Measurements from ENCODE around the gene ECHDC1.

The ECHDC1 gene

GRCh38 chr6:127299522-127300240, 43.7 kb downstream of the ECHDC1 start:
- H3K4me3 ChIP-seq (ENCODE audit: low read length) = no peak overlapping the region
- peaks cover 6% of the 10 kb centered on the region for H3K4me1 ChIP-seq (ENCODE audit: control insufficient read depth, insufficient read depth, low read length)
- no peaks in the 10 kb centered on the region for H3K27me3 ChIP-seq (ENCODE audit: control insufficient read depth, insufficient read depth, low read length)
- H3K36me3 ChIP-seq (ENCODE audit: control insufficient read depth, insufficient read depth, low read length) = no peaks in the 10 kb centered on the region
- H3K9ac ChIP-seq (ENCODE audit: low read length) = no peak overlapping the region
- no peak overlapping the region for H3K27ac ChIP-seq (ENCODE audit: low read depth, low read length)

DNA sequence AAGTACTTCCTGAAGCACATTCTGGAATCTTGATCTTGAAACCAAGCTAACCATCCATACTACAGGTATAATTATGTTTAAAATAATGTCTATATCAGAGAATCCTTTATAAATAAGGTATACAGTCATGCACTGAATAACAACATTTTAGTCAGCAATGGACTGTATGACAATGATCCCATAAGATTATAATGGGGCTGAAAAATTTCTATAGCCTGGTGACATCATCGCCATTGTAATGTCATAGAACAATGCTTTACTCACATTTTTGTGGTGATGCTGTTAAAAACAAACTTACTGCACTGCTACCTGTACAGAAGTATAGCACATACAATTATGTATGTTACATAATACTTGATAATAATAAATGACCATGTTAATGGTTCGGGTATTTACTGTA, 44.9 kb downstream of the ECHDC1 start:
- no peaks in the 10 kb centered on the region for H3K36me3 ChIP-seq (ENCODE audit: control insufficient read depth, insufficient read depth, low read length)
- H3K9ac ChIP-seq (ENCODE audit: low read length) = no peak overlapping the region
- H3K27me3 ChIP-seq (ENCODE audit: control insufficient read depth, insufficient read depth, low read length) = no peaks in the 10 kb centered on the region
- H3K4me3 ChIP-seq (ENCODE audit: low read length) = no peak overlapping the region
- peaks cover 6% of the 10 kb centered on the region for H3K4me1 ChIP-seq (ENCODE audit: control insufficient read depth, insufficient read depth, low read length)
- no peak overlapping the region for H3K27ac ChIP-seq (ENCODE audit: low read depth, low read length)

GRCh38 chr6:127297502-127298070, 45.8 kb downstream of the ECHDC1 start:
- Histone ChIP-seq H3K27ac (ENCODE audit: low read depth, low read length) (no peak overlapping the region), H3K9ac (ENCODE audit: low read length) (no peak overlapping the region), H3K4me1 (ENCODE audit: control insufficient read depth, insufficient read depth, low read length) (peaks cover 6% of the 10 kb centered on the region), H3K4me3 (ENCODE audit: low read length) (no peak overlapping the region), H3K27me3 (ENCODE audit: control insufficient read depth, insufficient read depth, low read length) (no peaks in the 10 kb centered on the region), H3K36me3 (ENCODE audit: control insufficient read depth, insufficient read depth, low read length) (no peaks in the 10 kb centered on the region)

DNA sequence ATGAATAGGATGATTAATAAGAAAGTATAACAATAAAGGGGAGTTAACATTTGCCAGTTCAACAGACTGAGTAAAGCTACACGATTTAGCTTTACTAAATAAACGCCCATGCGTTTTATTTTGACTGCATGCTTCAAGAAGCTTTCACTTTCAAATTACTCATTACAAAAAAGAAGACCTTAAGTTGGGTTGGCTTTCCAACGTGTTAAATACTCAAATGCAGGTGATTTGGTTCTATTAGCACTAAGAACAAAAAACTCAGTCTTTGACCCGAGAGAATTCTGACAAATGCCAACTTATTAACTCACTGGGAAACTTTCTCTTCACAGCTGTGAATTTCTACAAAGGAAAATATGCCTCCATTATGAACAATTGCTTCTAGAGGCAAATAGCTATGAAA, 51.9 kb downstream of the ECHDC1 start:
- H3K27me3 ChIP-seq (ENCODE audit: control insufficient read depth, insufficient read depth, low read length) = no peaks in the 10 kb centered on the region
- H3K36me3 ChIP-seq (ENCODE audit: control insufficient read depth, insufficient read depth, low read length) = peaks cover 11% of the 10 kb centered on the region
- H3K9ac ChIP-seq (ENCODE audit: low read length) = no peak overlapping the region
- H3K4me3 ChIP-seq (ENCODE audit: low read length) = no peak overlapping the region
- H3K27ac ChIP-seq (ENCODE audit: low read depth, low read length) = no peak overlapping the region
- H3K4me1 ChIP-seq (ENCODE audit: control insufficient read depth, insufficient read depth, low read length) = peaks cover 5% of the 10 kb centered on the region

DNA sequence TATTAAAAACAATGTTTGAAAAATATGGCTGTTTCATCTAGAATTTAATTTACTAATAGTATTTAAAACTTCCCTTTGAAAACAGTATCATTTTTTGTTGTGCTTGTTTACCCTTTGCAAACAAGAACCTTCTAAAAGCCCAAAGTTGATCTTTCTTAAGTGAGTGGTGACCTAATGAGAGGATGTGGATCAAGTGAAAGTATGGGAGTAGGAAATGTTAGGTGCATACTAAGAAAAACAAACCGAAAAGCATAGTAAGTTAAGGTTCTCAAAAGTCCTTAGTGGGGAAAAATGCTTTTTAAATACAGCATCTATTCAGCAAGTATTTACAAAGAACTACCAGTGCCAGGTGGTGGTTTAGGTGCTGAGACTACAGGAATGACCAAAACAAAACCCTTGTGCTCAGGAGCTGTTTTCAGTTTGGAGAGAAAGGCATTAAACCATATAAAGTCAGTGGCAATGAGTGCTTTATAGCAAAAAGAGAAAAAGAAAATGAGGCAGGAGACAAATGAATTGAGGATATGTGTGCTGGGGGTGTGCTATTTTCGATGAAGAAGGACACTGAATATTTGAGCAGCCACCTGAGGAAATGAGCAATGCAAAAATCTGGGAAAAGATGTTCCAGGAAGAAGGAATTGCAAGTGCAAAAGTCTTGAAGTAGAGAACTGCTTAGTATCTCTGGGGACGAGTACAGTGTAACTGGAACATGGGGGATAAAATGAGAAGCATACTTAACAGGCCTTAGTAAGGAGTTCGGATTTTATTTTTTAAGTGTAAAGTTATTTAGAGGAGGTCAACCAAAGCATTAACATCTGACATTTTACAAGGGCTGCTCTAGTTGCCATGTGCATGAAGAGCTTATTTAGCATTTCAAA, 52.8 kb downstream of the ECHDC1 start:
- H3K4me3 ChIP-seq (ENCODE audit: low read length) = no peak overlapping the region
- H3K27ac ChIP-seq (ENCODE audit: low read depth, low read length) = no peak overlapping the region
- H3K4me1 ChIP-seq (ENCODE audit: control insufficient read depth, insufficient read depth, low read length) = peaks cover 5% of the 10 kb centered on the region
- H3K27me3 ChIP-seq (ENCODE audit: control insufficient read depth, insufficient read depth, low read length) = no peaks in the 10 kb centered on the region
- H3K9ac ChIP-seq (ENCODE audit: low read length) = no peak overlapping the region
- peaks cover 11% of the 10 kb centered on the region for H3K36me3 ChIP-seq (ENCODE audit: control insufficient read depth, insufficient read depth, low read length)

DNA sequence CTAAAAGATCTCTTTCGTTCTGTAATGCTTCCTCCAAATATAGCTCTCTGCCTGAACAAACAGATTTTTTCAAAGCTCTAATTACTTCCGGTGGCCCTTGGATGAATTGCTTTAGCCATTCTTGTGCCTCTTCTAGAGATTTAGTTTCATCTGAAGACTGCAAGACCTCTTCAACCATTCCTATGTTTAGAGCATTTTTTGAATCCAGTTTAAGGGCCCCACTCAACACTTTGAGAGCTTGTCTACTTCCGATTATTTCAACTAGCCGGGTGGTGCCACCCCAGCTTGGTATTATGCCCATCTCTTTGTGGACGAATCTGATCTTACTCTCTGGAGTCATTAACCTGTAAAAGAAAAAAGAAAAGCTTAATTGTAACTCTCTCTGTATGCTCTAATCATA, 53.5 kb downstream of the ECHDC1 start:
- Histone ChIP-seq H3K4me1 (ENCODE audit: control insufficient read depth, insufficient read depth, low read length) (peaks cover 5% of the 10 kb centered on the region), H3K27ac (ENCODE audit: low read depth, low read length) (no peak overlapping the region), H3K27me3 (ENCODE audit: control insufficient read depth, insufficient read depth, low read length) (no peaks in the 10 kb centered on the region), H3K36me3 (ENCODE audit: control insufficient read depth, insufficient read depth, low read length) (peaks cover 11% of the 10 kb centered on the region), H3K9ac (ENCODE audit: low read length) (no peak overlapping the region), H3K4me3 (ENCODE audit: low read length) (no peak overlapping the region)

DNA sequence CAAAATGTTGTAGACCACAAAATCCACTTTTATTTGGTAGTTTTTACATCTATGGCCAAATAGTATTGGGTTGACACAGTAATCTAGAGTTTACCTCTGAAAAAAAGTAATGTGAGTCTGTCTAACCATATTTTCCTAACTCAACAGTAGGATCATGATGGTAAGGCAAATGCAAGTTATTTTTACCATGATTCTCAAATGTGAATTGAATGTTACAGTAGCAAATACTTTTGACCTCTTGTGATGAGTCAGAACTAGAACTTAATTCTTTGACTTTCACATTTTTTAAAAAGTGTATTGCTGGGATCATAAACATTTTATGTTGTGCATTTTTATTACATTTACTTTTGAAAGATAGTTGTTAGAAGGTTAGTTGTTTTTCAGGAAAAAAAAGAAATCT, 54.7 kb downstream of the ECHDC1 start:
- Histone ChIP-seq H3K4me1 (ENCODE audit: control insufficient read depth, insufficient read depth, low read length) (peaks cover 5% of the 10 kb centered on the region), H3K27me3 (ENCODE audit: control insufficient read depth, insufficient read depth, low read length) (no peaks in the 10 kb centered on the region), H3K9ac (ENCODE audit: low read length) (no peak overlapping the region), H3K36me3 (ENCODE audit: control insufficient read depth, insufficient read depth, low read length) (peaks cover 11% of the 10 kb centered on the region), H3K27ac (ENCODE audit: low read depth, low read length) (no peak overlapping the region), H3K4me3 (ENCODE audit: low read length) (no peak overlapping the region)

- H3K27ac ChIP-seq (ENCODE audit: low read depth, low read length) = no peak overlapping the region
- H3K4me1 ChIP-seq (ENCODE audit: control insufficient read depth, insufficient read depth, low read length) = no peaks in the 10 kb centered on the region
- no peak overlapping the region for H3K4me3 ChIP-seq (ENCODE audit: low read length)
- no peak overlapping the region for H3K9ac ChIP-seq (ENCODE audit: low read length)
- peaks cover 14% of the 10 kb centered on the region for H3K36me3 ChIP-seq (ENCODE audit: control insufficient read depth, insufficient read depth, low read length)
- no peaks in the 10 kb centered on the region for H3K27me3 ChIP-seq (ENCODE audit: control insufficient read depth, insufficient read depth, low read length)
Measured at GRCh38 chr6:127282184-127282583, 61.2 kb downstream of the ECHDC1 start.

DNA sequence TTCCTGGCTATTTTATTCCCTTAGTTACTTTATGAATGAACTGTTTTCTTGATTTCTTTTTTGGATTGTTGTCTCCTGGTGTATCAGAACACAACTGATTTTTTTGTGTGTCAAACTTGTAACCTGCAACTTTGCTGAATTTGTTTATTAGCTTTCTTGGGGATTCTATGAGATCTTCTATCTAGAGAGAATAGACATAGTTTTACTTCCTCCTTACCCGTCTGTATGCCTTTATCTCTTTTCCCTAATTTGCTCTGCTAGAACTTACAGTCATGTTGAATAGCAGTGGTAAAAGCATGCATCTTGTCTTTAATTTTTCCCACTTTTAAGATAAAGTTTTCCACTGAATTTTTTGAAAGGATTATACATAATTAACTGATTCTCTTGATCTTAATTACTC, 63.6 kb downstream of the ECHDC1 start:
- H3K36me3 ChIP-seq (ENCODE audit: control insufficient read depth, insufficient read depth, low read length) = peaks cover 8% of the 10 kb centered on the region
- H3K9ac ChIP-seq (ENCODE audit: low read length) = no peak overlapping the region
- H3K27ac ChIP-seq (ENCODE audit: low read depth, low read length) = no peak overlapping the region
- H3K27me3 ChIP-seq (ENCODE audit: control insufficient read depth, insufficient read depth, low read length) = no peaks in the 10 kb centered on the region
- no peaks in the 10 kb centered on the region for H3K4me1 ChIP-seq (ENCODE audit: control insufficient read depth, insufficient read depth, low read length)
- no peak overlapping the region for H3K4me3 ChIP-seq (ENCODE audit: low read length)

GRCh38 chr6:127277878-127278843, 65.2 kb downstream of the ECHDC1 start:
- no peaks in the 10 kb centered on the region for H3K4me1 ChIP-seq (ENCODE audit: control insufficient read depth, insufficient read depth, low read length)
- no peak overlapping the region for H3K9ac ChIP-seq (ENCODE audit: low read length)
- no peak overlapping the region for H3K4me3 ChIP-seq (ENCODE audit: low read length)
- no peaks in the 10 kb centered on the region for H3K27me3 ChIP-seq (ENCODE audit: control insufficient read depth, insufficient read depth, low read length)
- peaks cover 8% of the 10 kb centered on the region for H3K36me3 ChIP-seq (ENCODE audit: control insufficient read depth, insufficient read depth, low read length)
- H3K27ac ChIP-seq (ENCODE audit: low read depth, low read length) = no peak overlapping the region

GRCh38 chr6:127276331-127276730, 67.1 kb downstream of the ECHDC1 start:
- no peak overlapping the region for H3K9ac ChIP-seq (ENCODE audit: low read length)
- no peak overlapping the region for H3K4me3 ChIP-seq (ENCODE audit: low read length)
- H3K4me1 ChIP-seq (ENCODE audit: control insufficient read depth, insufficient read depth, low read length) = no peaks in the 10 kb centered on the region
- no peaks in the 10 kb centered on the region for H3K27me3 ChIP-seq (ENCODE audit: control insufficient read depth, insufficient read depth, low read length)
- no peaks in the 10 kb centered on the region for H3K36me3 ChIP-seq (ENCODE audit: control insufficient read depth, insufficient read depth, low read length)
- H3K27ac ChIP-seq (ENCODE audit: low read depth, low read length) = no peak overlapping the region

GRCh38 chr6:127273499-127273898, 69.9 kb downstream of the ECHDC1 start:
- no peak overlapping the region for H3K27ac ChIP-seq (ENCODE audit: low read depth, low read length)
- peaks cover 12% of the 10 kb centered on the region for H3K4me1 ChIP-seq (ENCODE audit: control insufficient read depth, insufficient read depth, low read length)
- no peak overlapping the region for H3K9ac ChIP-seq (ENCODE audit: low read length)
- no peak overlapping the region for H3K4me3 ChIP-seq (ENCODE audit: low read length)
- H3K36me3 ChIP-seq (ENCODE audit: control insufficient read depth, insufficient read depth, low read length) = no peaks in the 10 kb centered on the region
- H3K27me3 ChIP-seq (ENCODE audit: control insufficient read depth, insufficient read depth, low read length) = no peaks in the 10 kb centered on the region

All from rectal smooth muscle tissue (tissue), 1 donor.